WTC11 (cell line): Measurements from ENCODE around the gene GABRR1. TPM values are rescaled to one million over a fixed set of nuclear protein-coding genes. Genes with fewer than 3 reads are reported as not detected.

ENCODE experiments used
- ATAC-seq: fragments of 200-7000 bp; cut with Tn5 transposase; 2 replicates; pipeline ENCODE4 v1.10.0; 2021; ENCODE audit warnings: mild to moderate bottlenecking, moderate library complexity
- CTCF ChIA-PET: fragments of 300-600 bp; sonication (Branson Sonifier 250); formaldehyde crosslinking; loops from one replicate; lab custom pipeline; 2021; ENCODE audit warnings: antibody characterized with exemption; lab: Charles Lee
- POLR2A ChIA-PET: fragments of 350-600 bp; sonication (Branson Sonifier 250); formaldehyde crosslinking; loops from one replicate; lab custom pipeline; 2021; ENCODE audit warnings: antibody characterized with exemption; lab: Charles Lee
- DNase-seq: peaks from one replicate; pipeline ENCODE4 v3.0.0; 2021; ENCODE audit warnings: low spot score
- H3K27ac Mint-ChIP-seq: 2 replicates; pipeline ENCODE4 v1.8.0; 2021; ENCODE audit warnings: mixed read lengths
- H3K27me3 Mint-ChIP-seq: 2 replicates; pipeline ENCODE4 v1.8.0; 2021; ENCODE audit warnings: low read depth, mild to moderate bottlenecking, moderate library complexity, mixed read lengths
- H3K36me3 Mint-ChIP-seq: 2 replicates; pipeline ENCODE4 v1.8.0; 2021; ENCODE audit warnings: mixed read lengths
- H3K4me1 Mint-ChIP-seq: 2 replicates; pipeline ENCODE4 v1.8.0; 2022; ENCODE audit warnings: mixed read lengths
- H3K4me3 Mint-ChIP-seq: 2 replicates; pipeline ENCODE4 v1.8.0; 2021; ENCODE audit warnings: mild to moderate bottlenecking, moderate library complexity, mixed read lengths
- H3K9me3 Mint-ChIP-seq: 2 replicates; pipeline ENCODE4 v1.8.0; 2021; ENCODE audit warnings: mixed read lengths
- CREB1 ChIP-seq: sonication (generic); formaldehyde crosslinking; IDR thresholded peaks from 2 replicates; pipeline ENCODE4 v1.8.0; 2023; ENCODE audit warnings: mild to moderate bottlenecking, missing genetic modification reagents
- CREM ChIP-seq: sonication (generic); formaldehyde crosslinking; IDR thresholded peaks from 2 replicates; pipeline ENCODE4 v1.8.1; 2022; ENCODE audit warnings: mild to moderate bottlenecking, missing genetic modification reagents, moderate library complexity
- FOXJ3 ChIP-seq: sonication (generic); formaldehyde crosslinking; IDR thresholded peaks from 2 replicates; pipeline ENCODE4 v1.9.0; 2021; ENCODE audit warnings: missing genetic modification reagents, mild to moderate bottlenecking, borderline replicate concordance
- GABPB1 ChIP-seq: sonication (generic); formaldehyde crosslinking; IDR thresholded peaks from 2 replicates; pipeline ENCODE4 v1.8.1; 2023; ENCODE audit warnings: mild to moderate bottlenecking, missing genetic modification reagents
- GTF2I ChIP-seq: fragments of 250-450 bp; sonication (Bioruptor Pico); conservative IDR thresholded peaks from 2 replicates; pipeline ENCODE4 v1.4.0; 2021; ENCODE audit warnings: mild to moderate bottlenecking
- IRF2 ChIP-seq: sonication (generic); formaldehyde crosslinking; IDR thresholded peaks from 2 replicates; pipeline ENCODE4 v1.8.0; 2022; ENCODE audit warnings: low read depth, missing genetic modification reagents, borderline replicate concordance
- MXD4 ChIP-seq: fragments of 250-450 bp; sonication (Bioruptor Pico); IDR thresholded peaks from 2 replicates; pipeline ENCODE4 v1.8.0; 2021; ENCODE audit warnings: mild to moderate bottlenecking, moderate library complexity, borderline replicate concordance
- MYBL2 ChIP-seq: sonication (generic); formaldehyde crosslinking; IDR thresholded peaks from 2 replicates; pipeline ENCODE4 v1.8.1; 2023; ENCODE audit warnings: mild to moderate bottlenecking, moderate library complexity, missing genetic modification reagents
- NFATC4 ChIP-seq: fragments of 250-450 bp; sonication (Bioruptor Pico); IDR thresholded peaks from 2 replicates; pipeline ENCODE4 v1.9.0; 2021; ENCODE audit warnings: mild to moderate bottlenecking
- NFE2L1 ChIP-seq: sonication (generic); formaldehyde crosslinking; IDR thresholded peaks from 2 replicates; pipeline ENCODE4 v1.8.1; 2023; ENCODE audit warnings: missing genetic modification reagents
- SMAD4 ChIP-seq: sonication (generic); formaldehyde crosslinking; IDR thresholded peaks from 2 replicates; pipeline ENCODE4 v1.8.0; 2022; ENCODE audit warnings: mild to moderate bottlenecking, missing genetic modification reagents
- TEAD4 ChIP-seq: sonication (generic); formaldehyde crosslinking; IDR thresholded peaks from 2 replicates; pipeline ENCODE4 v1.8.0; 2022; ENCODE audit warnings: mild to moderate bottlenecking, missing genetic modification reagents
- TP53 ChIP-seq: sonication (generic); formaldehyde crosslinking; IDR thresholded peaks from 2 replicates; pipeline ENCODE4 v1.8.1; 2023; ENCODE audit warnings: mild to moderate bottlenecking, missing genetic modification reagents
- ZNF671 ChIP-seq: fragments of 250-450 bp; sonication (Bioruptor Pico); IDR thresholded peaks from 2 replicates; pipeline ENCODE4 v1.8.0; 2021; ENCODE audit warnings: mild to moderate bottlenecking
- total RNA-seq: library from RNA; stranded (reverse); gene quantifications from 3 replicates; pipeline ENCODE4 v1.2.3, GENCODE V29; 2021
- TF ChIP-seq, protein P1 (sequence below): sonication (generic); formaldehyde crosslinking; IDR thresholded peaks from 2 replicates; pipeline ENCODE4 v1.8.0; 2022; ENCODE audit warnings: missing genetic modification reagents
- TF ChIP-seq, protein P2 (sequence below): sonication (generic); formaldehyde crosslinking; conservative IDR thresholded peaks from 2 replicates; pipeline ENCODE4 v1.8.1; 2022; ENCODE audit warnings: mild to moderate bottlenecking, missing genetic modification reagents
- TF ChIP-seq, protein P3 (sequence below): fragments of 250-450 bp; sonication (Bioruptor Pico); IDR thresholded peaks from 2 replicates; pipeline ENCODE4 v1.9.0; 2021; ENCODE audit warnings: moderate library complexity, mild to moderate bottlenecking, inconsistent platforms, borderline replicate concordance
- TF ChIP-seq, protein P4 (sequence below): sonication (generic); formaldehyde crosslinking; IDR thresholded peaks from 2 replicates; pipeline ENCODE4 v1.8.1; 2023; ENCODE audit warnings: mild to moderate bottlenecking, missing genetic modification reagents
- TF ChIP-seq, protein P5 (sequence below): sonication (generic); formaldehyde crosslinking; IDR thresholded peaks from 2 replicates; pipeline ENCODE4 v1.8.1; 2023; ENCODE audit warnings: mild to moderate bottlenecking, missing genetic modification reagents
- TF ChIP-seq, protein P6 (sequence below): sonication (generic); formaldehyde crosslinking; IDR thresholded peaks from 2 replicates; pipeline ENCODE4 v1.8.1; 2023; ENCODE audit warnings: mild to moderate bottlenecking, missing genetic modification reagents, moderate library complexity

The GABRR1 gene
- total RNA-seq, 1 experiment from 2014 or later = 0.24 TPM

DNA sequence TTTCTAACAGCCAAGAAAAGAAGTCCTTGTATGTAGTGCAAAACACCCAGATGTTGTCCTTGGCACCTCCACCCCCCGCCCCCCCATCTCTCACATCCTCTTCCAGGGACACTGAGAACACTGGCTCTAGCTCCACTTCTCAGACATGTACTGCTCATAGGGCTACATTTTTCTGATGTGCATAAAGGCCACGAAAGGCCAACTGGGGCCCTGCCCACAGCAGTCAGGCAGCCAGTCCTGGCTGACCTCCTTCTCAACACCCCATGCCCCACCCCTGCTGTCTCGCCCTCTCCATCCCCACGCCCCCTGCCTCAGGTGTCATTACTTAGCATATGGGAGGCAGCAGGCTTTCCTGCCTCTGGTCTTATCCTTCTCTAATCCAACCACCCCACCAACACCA, 11.3 kb downstream of the GABRR1 start (continued):
- TF ChIP-seq, protein P1, sequence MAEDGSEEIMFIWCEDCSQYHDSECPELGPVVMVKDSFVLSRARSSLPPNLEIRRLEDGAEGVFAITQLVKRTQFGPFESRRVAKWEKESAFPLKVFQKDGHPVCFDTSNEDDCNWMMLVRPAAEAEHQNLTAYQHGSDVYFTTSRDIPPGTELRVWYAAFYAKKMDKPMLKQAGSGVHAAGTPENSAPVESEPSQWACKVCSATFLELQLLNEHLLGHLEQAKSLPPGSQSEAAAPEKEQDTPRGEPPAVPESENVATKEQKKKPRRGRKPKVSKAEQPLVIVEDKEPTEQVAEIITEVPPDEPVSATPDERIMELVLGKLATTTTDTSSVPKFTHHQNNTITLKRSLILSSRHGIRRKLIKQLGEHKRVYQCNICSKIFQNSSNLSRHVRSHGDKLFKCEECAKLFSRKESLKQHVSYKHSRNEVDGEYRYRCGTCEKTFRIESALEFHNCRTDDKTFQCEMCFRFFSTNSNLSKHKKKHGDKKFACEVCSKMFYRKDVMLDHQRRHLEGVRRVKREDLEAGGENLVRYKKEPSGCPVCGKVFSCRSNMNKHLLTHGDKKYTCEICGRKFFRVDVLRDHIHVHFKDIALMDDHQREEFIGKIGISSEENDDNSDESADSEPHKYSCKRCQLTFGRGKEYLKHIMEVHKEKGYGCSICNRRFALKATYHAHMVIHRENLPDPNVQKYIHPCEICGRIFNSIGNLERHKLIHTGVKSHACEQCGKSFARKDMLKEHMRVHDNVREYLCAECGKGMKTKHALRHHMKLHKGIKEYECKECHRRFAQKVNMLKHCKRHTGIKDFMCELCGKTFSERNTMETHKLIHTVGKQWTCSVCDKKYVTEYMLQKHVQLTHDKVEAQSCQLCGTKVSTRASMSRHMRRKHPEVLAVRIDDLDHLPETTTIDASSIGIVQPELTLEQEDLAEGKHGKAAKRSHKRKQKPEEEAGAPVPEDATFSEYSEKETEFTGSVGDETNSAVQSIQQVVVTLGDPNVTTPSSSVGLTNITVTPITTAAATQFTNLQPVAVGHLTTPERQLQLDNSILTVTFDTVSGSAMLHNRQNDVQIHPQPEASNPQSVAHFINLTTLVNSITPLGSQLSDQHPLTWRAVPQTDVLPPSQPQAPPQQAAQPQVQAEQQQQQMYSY (CRISPR knock-in tag) = no peak
- TF ChIP-seq ZNF671 (CRISPR knock-in tag) = no peak
- no peak for TF ChIP-seq SMAD4
- no peak for TF ChIP-seq CREM (CRISPR knock-in tag)
- no peak for TF ChIP-seq GABPB1 (CRISPR knock-in tag)
- TF ChIP-seq, protein P2, sequence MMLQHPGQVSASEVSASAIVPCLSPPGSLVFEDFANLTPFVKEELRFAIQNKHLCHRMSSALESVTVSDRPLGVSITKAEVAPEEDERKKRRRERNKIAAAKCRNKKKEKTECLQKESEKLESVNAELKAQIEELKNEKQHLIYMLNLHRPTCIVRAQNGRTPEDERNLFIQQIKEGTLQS (CRISPR knock-in tag) = no peak
- TF ChIP-seq IRF2 (CRISPR knock-in tag) = no peak
- TF ChIP-seq NFE2L1 = no peak
- TF ChIP-seq TEAD4 (CRISPR knock-in tag) = no peak
- TF ChIP-seq, protein P3, sequence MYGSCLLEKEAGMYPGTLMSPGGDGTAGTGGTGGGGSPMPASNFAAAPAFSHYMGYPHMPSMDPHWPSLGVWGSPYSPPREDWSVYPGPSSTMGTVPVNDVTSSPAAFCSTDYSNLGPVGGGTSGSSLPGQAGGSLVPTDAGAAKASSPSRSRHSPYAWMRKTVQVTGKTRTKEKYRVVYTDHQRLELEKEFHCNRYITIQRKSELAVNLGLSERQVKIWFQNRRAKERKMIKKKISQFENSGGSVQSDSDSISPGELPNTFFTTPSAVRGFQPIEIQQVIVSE (CRISPR knock-in tag) = no peak
- TF ChIP-seq, protein P4, sequence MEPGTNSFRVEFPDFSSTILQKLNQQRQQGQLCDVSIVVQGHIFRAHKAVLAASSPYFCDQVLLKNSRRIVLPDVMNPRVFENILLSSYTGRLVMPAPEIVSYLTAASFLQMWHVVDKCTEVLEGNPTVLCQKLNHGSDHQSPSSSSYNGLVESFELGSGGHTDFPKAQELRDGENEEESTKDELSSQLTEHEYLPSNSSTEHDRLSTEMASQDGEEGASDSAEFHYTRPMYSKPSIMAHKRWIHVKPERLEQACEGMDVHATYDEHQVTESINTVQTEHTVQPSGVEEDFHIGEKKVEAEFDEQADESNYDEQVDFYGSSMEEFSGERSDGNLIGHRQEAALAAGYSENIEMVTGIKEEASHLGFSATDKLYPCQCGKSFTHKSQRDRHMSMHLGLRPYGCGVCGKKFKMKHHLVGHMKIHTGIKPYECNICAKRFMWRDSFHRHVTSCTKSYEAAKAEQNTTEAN (CRISPR knock-in tag) = no peak

DNA sequence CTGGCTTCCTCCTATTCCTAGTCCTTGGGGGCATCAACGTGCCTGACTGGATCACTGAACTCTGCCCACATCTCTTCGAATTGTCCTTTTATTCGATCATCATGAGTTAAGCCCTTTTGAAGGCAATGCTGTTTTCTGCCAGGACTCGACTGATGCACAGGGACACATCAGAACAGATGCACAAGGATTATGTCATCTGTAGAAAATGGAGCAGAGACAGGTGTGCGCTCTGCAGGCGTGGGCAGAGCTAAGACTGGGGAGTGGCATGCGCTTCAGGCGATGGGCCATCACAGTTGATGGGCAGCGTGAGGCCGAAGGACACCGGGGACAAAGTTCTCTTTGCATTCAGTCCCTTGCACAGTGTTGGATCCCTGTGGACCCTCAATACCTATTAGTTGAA, 13.1 kb downstream of the GABRR1 start:
- Mint-ChIP-seq H3K9me3 (no peaks in the 10 kb centered on the region), H3K36me3 (no peaks in the 10 kb centered on the region), H3K4me3 (no peak overlapping the region), H3K27ac (no peak overlapping the region), H3K27me3 (no peaks in the 10 kb centered on the region; the same call in 1 of the 2 replicates), H3K4me1 (peaks cover 7% of the 10 kb centered on the region)
- CTCF ChIA-PET = no interaction called here
- ATAC-seq = no peak
- DNase-seq = no peak
- TF ChIP-seq ZNF671 (CRISPR knock-in tag) = no peak
- TF ChIP-seq, protein P2 (CRISPR knock-in tag) = no peak
- POLR2A ChIA-PET = no interaction called here

DNA sequence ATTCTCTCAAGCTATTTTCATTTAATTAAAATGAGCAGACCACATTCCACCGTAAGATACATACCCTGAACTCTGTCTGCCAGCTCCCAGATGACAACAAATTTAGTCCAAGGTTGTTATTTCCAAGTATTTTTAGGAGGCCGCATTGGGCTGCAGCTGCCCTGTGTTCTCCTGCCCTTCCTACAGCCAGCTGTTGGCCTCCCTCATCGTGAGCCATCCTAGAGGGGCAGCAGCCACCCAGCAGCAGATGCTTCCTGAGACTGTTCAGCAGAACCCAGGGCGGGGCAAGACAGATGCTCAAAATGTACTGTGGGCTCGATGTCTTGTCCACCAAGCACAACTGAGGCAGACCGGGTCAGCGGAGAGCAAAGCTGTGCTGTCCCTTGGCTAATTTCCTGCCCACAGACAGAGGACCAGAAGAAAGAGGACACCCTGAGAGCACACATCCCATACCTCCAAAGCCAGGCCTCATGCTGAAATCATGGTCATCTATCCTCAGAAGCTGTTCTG, 16.4 kb downstream of the GABRR1 start:
- DNase-seq (no peak), ATAC-seq (no peak)
- Mint-ChIP-seq H3K4me3 (no peak overlapping the region), H3K9me3 (peaks cover 10% of the 10 kb centered on the region), H3K27ac (no peak overlapping the region), H3K36me3 (peaks cover 1% of the 10 kb centered on the region), H3K4me1 (peaks cover 6% of the 10 kb centered on the region), H3K27me3 (no peaks in the 10 kb centered on the region; the same call in 1 of the 2 replicates)
- no peak for TF ChIP-seq TEAD4 (CRISPR knock-in tag)
- no peak for TF ChIP-seq MYBL2 (CRISPR knock-in tag)
- no peak for TF ChIP-seq TP53 (CRISPR knock-in tag)
- CTCF ChIA-PET = interaction anchor here (0.8 to 1.9 kb wide), 4 partner anchors 10 to 218 kb away, joined by 3 to 5 read pairs (median 4); no protein-coding TSS in a partner anchor
- POLR2A ChIA-PET = no interaction called here

DNA sequence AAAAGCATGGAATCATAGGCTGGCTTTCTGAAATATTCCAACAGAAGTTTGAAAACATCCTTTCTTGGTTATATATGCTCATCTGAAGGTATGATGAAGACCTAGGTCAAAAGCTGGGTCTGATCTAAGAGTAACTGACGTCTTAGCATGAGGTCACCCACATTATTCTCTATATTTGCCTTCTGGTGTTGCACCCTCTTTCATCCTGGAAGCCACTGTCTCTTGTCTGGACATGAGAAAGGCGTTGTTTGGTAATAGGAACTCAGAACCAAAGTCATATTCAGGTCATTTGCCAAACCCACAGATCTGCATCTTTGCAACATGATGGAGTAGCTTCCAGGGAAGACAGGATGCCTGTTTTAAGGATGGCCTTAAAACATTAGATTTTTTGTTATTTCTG, 17.6 kb downstream of the GABRR1 start:
- H3K27ac Mint-ChIP-seq = no peak overlapping the region
- H3K36me3 Mint-ChIP-seq = peaks cover 12% of the 10 kb centered on the region
- no peak for DNase-seq
- no peak for ATAC-seq
- POLR2A ChIA-PET = no interaction called here
- H3K27me3 Mint-ChIP-seq = peaks cover 4% of the 10 kb centered on the region
- H3K4me1 Mint-ChIP-seq = peaks cover 6% of the 10 kb centered on the region
- H3K4me3 Mint-ChIP-seq = no peak overlapping the region
- CTCF ChIA-PET = interaction anchor here (1.9 kb wide), 1 partner anchor 217 kb away, joined by 5 read pairs; no protein-coding TSS in a partner anchor
- peaks cover 21% of the 10 kb centered on the region for H3K9me3 Mint-ChIP-seq
- TF ChIP-seq, protein P5, sequence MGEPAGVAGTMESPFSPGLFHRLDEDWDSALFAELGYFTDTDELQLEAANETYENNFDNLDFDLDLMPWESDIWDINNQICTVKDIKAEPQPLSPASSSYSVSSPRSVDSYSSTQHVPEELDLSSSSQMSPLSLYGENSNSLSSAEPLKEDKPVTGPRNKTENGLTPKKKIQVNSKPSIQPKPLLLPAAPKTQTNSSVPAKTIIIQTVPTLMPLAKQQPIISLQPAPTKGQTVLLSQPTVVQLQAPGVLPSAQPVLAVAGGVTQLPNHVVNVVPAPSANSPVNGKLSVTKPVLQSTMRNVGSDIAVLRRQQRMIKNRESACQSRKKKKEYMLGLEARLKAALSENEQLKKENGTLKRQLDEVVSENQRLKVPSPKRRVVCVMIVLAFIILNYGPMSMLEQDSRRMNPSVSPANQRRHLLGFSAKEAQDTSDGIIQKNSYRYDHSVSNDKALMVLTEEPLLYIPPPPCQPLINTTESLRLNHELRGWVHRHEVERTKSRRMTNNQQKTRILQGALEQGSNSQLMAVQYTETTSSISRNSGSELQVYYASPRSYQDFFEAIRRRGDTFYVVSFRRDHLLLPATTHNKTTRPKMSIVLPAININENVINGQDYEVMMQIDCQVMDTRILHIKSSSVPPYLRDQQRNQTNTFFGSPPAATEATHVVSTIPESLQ (CRISPR knock-in tag) = no peak
- TF ChIP-seq GTF2I (no peak), IRF2 (CRISPR knock-in tag) (no peak), NFATC4 (CRISPR knock-in tag) (no peak), CREB1 (no peak), MXD4 (CRISPR knock-in tag) (no peak), FOXJ3 (CRISPR knock-in tag) (no peak)
- TF ChIP-seq, protein P6, sequence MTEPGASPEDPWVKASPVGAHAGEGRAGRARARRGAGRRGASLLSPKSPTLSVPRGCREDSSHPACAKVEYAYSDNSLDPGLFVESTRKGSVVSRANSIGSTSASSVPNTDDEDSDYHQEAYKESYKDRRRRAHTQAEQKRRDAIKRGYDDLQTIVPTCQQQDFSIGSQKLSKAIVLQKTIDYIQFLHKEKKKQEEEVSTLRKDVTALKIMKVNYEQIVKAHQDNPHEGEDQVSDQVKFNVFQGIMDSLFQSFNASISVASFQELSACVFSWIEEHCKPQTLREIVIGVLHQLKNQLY = no peak
